ENCODE data around the gene FAM167B.

FAM167B gene

GRCh38 chr1:32234792-32235191 is 12.2 kb upstream of the FAM167B start:
- DNase-seq (ENCODE audit: low spot score in 2 of 2) (no peak), ATAC-seq (replicated peaks; ENCODE audit: extremely low read depth, poor library complexity, severe bottlenecking) (no peak)
- H3K27me3 Mint-ChIP-seq, result no peaks in the 10 kb centered on the region
- H3K4me1 Mint-ChIP-seq, result no peaks in the 10 kb centered on the region
- H3K36me3 Mint-ChIP-seq (ENCODE audit: insufficient read depth), result peaks cover 12% of the 10 kb centered on the region
- no peaks in the 10 kb centered on the region for H3K9me3 Mint-ChIP-seq
- H3K4me3 Mint-ChIP-seq, result no peak overlapping the region
- H3K27ac Mint-ChIP-seq (ENCODE audit: low read depth), result no peak overlapping the region

GRCh38 chr1:32239337-32239736 is 7.7 kb upstream of the FAM167B start:
- no peak for DNase-seq (ENCODE audit: low spot score in 2 of 2)
- Mint-ChIP-seq H3K27ac (ENCODE audit: low read depth) (peak overlapping the region; percentile 30), H3K4me1 (peaks cover 8% of the 10 kb centered on the region), H3K27me3 (no peaks in the 10 kb centered on the region), H3K36me3 (ENCODE audit: insufficient read depth) (peaks cover 7% of the 10 kb centered on the region), H3K9me3 (no peaks in the 10 kb centered on the region), H3K4me3 (peak overlapping the region; percentile 85)
- ATAC-seq (replicated peaks; ENCODE audit: extremely low read depth, poor library complexity, severe bottlenecking), result no peak

GRCh38 chr1:32239790-32240139 is 7.3 kb upstream of the FAM167B start:
- H3K9me3 Mint-ChIP-seq, result no peaks in the 10 kb centered on the region

GRCh38 chr1:32240140-32240951 is 6.7 kb upstream of the FAM167B start:
- Mint-ChIP-seq H3K27ac (ENCODE audit: low read depth) (no peak overlapping the region), H3K9me3 (no peaks in the 10 kb centered on the region), H3K4me1 (peaks cover 8% of the 10 kb centered on the region), H3K27me3 (no peaks in the 10 kb centered on the region), H3K36me3 (ENCODE audit: insufficient read depth) (peaks cover 5% of the 10 kb centered on the region), H3K4me3 (peak overlapping the region; percentile 85)
- ATAC-seq (replicated peaks; ENCODE audit: extremely low read depth, poor library complexity, severe bottlenecking), result peak; percentile 75
- peak in 1 of 2 donors; percentile 29 for DNase-seq (ENCODE audit: low spot score in 2 of 2)

More at GRCh38 chr1:32239790-32240139, 7.3 kb upstream of the FAM167B start:
- H3K27me3 Mint-ChIP-seq, result no peaks in the 10 kb centered on the region
- peak overlapping the region; percentile 85 for H3K4me3 Mint-ChIP-seq
- peaks cover 8% of the 10 kb centered on the region for H3K4me1 Mint-ChIP-seq
- peaks cover 5% of the 10 kb centered on the region for H3K36me3 Mint-ChIP-seq (ENCODE audit: insufficient read depth)
- ATAC-seq (replicated peaks; ENCODE audit: extremely low read depth, poor library complexity, severe bottlenecking) (no peak), DNase-seq (ENCODE audit: low spot score in 2 of 2) (no peak)
- no peak overlapping the region for H3K27ac Mint-ChIP-seq (ENCODE audit: low read depth)

- Mint-ChIP-seq H3K4me1 (peaks cover 8% of the 10 kb centered on the region), H3K9me3 (no peaks in the 10 kb centered on the region), H3K4me3 (peak overlapping the region; percentile 85), H3K27ac (ENCODE audit: low read depth) (peak overlapping the region; percentile 62), H3K36me3 (ENCODE audit: insufficient read depth) (peaks cover 5% of the 10 kb centered on the region), H3K27me3 (no peaks in the 10 kb centered on the region)
- ATAC-seq (replicated peaks; ENCODE audit: extremely low read depth, poor library complexity, severe bottlenecking) (peak; percentile 74), DNase-seq (ENCODE audit: low spot score in 2 of 2) (no peak)
These were observed 5.8 kb upstream of the FAM167B start for GRCh38 chr1:32241001-32241763.

- Mint-ChIP-seq H3K4me1 (peaks cover 8% of the 10 kb centered on the region), H3K27me3 (no peaks in the 10 kb centered on the region), H3K36me3 (ENCODE audit: insufficient read depth) (peaks cover 5% of the 10 kb centered on the region), H3K4me3 (no peak overlapping the region), H3K27ac (ENCODE audit: low read depth) (no peak overlapping the region), H3K9me3 (no peaks in the 10 kb centered on the region)
- DNase-seq (ENCODE audit: low spot score in 2 of 2), result no peak
- no peak for ATAC-seq (replicated peaks; ENCODE audit: extremely low read depth, poor library complexity, severe bottlenecking)
These were observed 4.6 kb upstream of the FAM167B start for GRCh38 chr1:32242341-32242851.

GRCh38 chr1:32247452-32247851 is 430 bp downstream of the FAM167B start:
- Mint-ChIP-seq H3K36me3 (ENCODE audit: insufficient read depth) (peaks cover 20% of the 10 kb centered on the region), H3K4me1 (peaks cover 46% of the 10 kb centered on the region), H3K27ac (ENCODE audit: low read depth) (peak overlapping the region; percentile 98), H3K27me3 (no peaks in the 10 kb centered on the region), H3K9me3 (no peaks in the 10 kb centered on the region), H3K4me3 (peak overlapping the region; percentile 97)
- DNase-seq (ENCODE audit: low spot score in 2 of 2), result no peak
- no peak for ATAC-seq (replicated peaks; ENCODE audit: extremely low read depth, poor library complexity, severe bottlenecking)

GRCh38 chr1:32247983-32248889 is 1.2 kb downstream of the FAM167B start:
- peak overlapping the region; percentile 98 for H3K27ac Mint-ChIP-seq (ENCODE audit: low read depth)
- peaks cover 50% of the 10 kb centered on the region for H3K4me1 Mint-ChIP-seq
- ATAC-seq (replicated peaks; ENCODE audit: extremely low read depth, poor library complexity, severe bottlenecking) (no peak), DNase-seq (ENCODE audit: low spot score in 2 of 2) (peak; percentile 50 to 71)
- no peaks in the 10 kb centered on the region for H3K9me3 Mint-ChIP-seq
- peaks cover 22% of the 10 kb centered on the region for H3K36me3 Mint-ChIP-seq (ENCODE audit: insufficient read depth)
- peak overlapping the region; percentile 97 for H3K4me3 Mint-ChIP-seq
- H3K27me3 Mint-ChIP-seq, result no peaks in the 10 kb centered on the region

- Mint-ChIP-seq H3K4me3 (peak overlapping the region; percentile 97), H3K27me3 (no peaks in the 10 kb centered on the region), H3K4me1 (peaks cover 59% of the 10 kb centered on the region), H3K36me3 (ENCODE audit: insufficient read depth) (peaks cover 30% of the 10 kb centered on the region), H3K9me3 (no peaks in the 10 kb centered on the region), H3K27ac (ENCODE audit: low read depth) (peak overlapping the region; percentile 98)
- ATAC-seq (replicated peaks; ENCODE audit: extremely low read depth, poor library complexity, severe bottlenecking) (peak; percentile 88), DNase-seq (ENCODE audit: low spot score in 2 of 2) (peak; percentile 60 to 81)
These were observed 3.0 kb downstream of the FAM167B start for GRCh38 chr1:32249831-32250525.

GRCh38 chr1:32250893-32251716 is 4.1 kb downstream of the FAM167B start, which contains the start of gene LCK:
TSS of gene LCK (plus strand) at chr1:32251265. CDS start at chr1:32274330, 23,065 bp downstream.
- peak in 1 of 2 donors; percentile 46 for DNase-seq (ENCODE audit: low spot score in 2 of 2)
- Mint-ChIP-seq H3K4me1 (peaks cover 59% of the 10 kb centered on the region), H3K27ac (ENCODE audit: low read depth) (peak within 1 kb of the TSS; percentile 98), H3K9me3 (no peaks in the 10 kb centered on the region), H3K36me3 (ENCODE audit: insufficient read depth) (peaks cover 34% of the 10 kb centered on the region), H3K4me3 (peak within 1 kb of the TSS; percentile 97), H3K27me3 (no peaks in the 10 kb centered on the region)
- ATAC-seq (replicated peaks; ENCODE audit: extremely low read depth, poor library complexity, severe bottlenecking), result no peak
